Measurements from ENCODE around the gene PROCA1.

Gene PROCA1

DNA sequence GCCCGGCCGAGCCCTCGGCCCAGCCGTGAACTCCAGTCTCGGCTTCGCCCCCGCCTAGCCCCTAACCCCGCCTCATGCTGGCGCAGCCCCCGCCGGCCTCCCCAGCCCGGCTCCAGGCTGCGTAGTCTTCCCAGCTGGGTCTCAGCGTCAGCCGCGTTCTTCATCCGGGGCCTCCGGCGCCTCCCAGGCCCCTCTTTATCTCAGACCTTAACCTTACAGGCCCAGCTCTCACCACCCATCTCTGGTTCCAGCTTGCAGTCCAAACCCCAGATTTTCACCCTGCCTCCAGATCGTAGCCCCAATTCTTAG, at the start of gene PROCA1:
TSS of gene PROCA1 (minus strand) at position 166 of the 309 bp plus-strand sequence. CDS start 228 bp downstream, outside the sequence.
- no peak for DNase-seq (ENCODE audit: low read depth)
- TF ChIP-seq CTCF (IDR thresholded peaks at IDR 0.05; ENCODE audit: control insufficient read depth, insufficient read depth, low read depth, low read length, missing control alignments), result no peak
- peak within 1 kb of the TSS; percentile 50 for H3K4me3 ChIP-seq (ENCODE audit: control insufficient read depth, low read depth, low read length)

DNA sequence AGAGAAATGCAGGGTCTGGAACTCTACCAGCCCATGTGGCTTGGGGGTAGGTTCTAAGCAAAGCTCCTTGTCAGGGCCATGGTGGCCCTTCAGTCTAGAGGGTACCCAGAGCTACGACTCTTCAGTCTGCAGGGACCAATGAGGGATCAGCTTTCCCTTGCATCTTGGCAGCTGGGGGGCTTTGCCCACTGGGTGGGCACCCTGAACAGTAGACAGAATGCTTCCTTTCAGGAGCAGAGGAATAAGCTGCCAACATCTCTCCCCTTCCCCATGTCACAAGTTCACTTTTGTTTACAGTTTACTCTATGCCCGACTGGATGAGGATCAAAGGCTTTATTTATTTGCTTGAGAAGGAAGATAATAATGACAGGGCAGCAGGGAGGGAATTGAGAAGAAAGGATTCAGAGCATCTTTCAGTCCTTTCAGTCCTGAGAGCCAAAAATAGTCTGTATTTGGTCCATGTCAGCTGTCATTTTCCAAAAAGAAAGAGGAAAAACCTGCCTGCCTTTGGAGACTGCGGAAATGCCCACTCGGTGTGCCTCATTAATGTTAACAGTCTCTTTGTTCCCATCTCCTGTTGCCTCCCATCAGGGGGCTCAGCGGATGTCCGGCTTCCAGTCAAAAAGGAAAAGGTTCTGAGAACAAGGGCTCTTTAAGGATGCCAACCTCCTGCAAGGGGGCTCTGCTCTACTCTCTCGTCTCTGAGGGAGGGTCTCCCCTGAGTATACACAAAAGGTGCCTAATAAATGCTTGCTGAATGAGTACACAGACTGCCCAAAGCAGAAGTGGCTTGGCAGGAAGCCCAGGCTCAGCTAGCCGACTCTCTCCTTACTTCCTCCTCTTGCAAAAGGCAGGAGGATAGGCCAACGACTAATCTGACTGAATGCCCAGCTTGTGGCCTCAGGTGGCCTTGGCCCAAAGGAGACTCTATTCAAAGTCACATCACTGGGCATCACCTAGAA, 49.2 kb upstream of the PROCA1 start:
- peak; percentile 10 for DNase-seq (ENCODE audit: low read depth)
- TF ChIP-seq CTCF (IDR thresholded peaks at IDR 0.05; ENCODE audit: control insufficient read depth, insufficient read depth, low read depth, low read length, missing control alignments), result no peak
- H3K4me3 ChIP-seq (ENCODE audit: control insufficient read depth, low read depth, low read length), result no peak overlapping the region

- no peak for DNase-seq (ENCODE audit: low read depth)
- no peak overlapping the region for H3K4me3 ChIP-seq (ENCODE audit: control insufficient read depth, low read depth, low read length)
- no peak for TF ChIP-seq CTCF (IDR thresholded peaks at IDR 0.05; ENCODE audit: control insufficient read depth, insufficient read depth, low read depth, low read length, missing control alignments)
Observed at GRCh38 chr17:28759256-28759865, 47.7 kb upstream of the PROCA1 start.

GRCh38 chr17:28758411-28759121, 46.9 kb upstream of the PROCA1 start:
- H3K4me3 ChIP-seq (ENCODE audit: control insufficient read depth, low read depth, low read length), result no peak overlapping the region
- no peak for TF ChIP-seq CTCF (IDR thresholded peaks at IDR 0.05; ENCODE audit: control insufficient read depth, insufficient read depth, low read depth, low read length, missing control alignments)
- DNase-seq (ENCODE audit: low read depth), result no peak

DNA sequence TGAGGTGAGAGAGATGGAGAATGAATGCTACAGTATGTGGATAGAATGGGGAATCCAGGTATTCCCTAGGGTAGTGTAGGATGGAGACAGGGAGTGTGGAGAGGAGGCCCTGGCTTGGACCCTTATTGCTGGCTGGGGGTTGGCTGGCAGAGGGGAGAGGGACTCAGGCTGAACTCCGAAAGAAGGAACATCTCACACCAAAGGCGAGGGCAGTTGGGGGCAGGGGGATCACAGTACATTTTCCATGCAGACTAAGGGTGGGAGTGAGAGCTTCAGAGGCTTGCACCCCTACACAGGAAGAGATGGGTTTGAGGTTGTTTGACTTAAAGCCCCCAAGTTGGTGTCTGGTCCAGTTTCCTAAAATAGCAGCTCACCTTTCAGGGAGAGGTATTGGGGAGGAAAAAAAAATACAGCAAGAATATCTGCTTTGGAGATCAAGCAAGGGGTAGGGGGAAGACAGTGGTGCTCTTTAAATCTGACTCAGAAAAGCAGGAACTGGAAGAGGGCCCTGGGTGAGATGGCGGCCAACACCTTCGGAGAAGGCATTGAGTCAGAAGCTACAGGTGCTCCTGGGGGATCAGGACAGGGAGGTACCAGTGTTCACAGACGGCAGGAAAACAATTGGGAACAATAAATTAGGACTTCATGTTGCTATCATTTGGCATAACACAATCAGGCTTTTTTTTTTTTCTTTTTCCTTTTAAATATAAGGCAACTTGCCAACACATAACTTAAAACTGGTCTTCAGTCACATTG, 44.5 kb upstream of the PROCA1 start:
- H3K4me3 ChIP-seq (ENCODE audit: control insufficient read depth, low read depth, low read length), result no peak overlapping the region
- DNase-seq (ENCODE audit: low read depth), result no peak
- TF ChIP-seq CTCF (IDR thresholded peaks at IDR 0.05; ENCODE audit: control insufficient read depth, insufficient read depth, low read depth, low read length, missing control alignments), result no peak

DNA sequence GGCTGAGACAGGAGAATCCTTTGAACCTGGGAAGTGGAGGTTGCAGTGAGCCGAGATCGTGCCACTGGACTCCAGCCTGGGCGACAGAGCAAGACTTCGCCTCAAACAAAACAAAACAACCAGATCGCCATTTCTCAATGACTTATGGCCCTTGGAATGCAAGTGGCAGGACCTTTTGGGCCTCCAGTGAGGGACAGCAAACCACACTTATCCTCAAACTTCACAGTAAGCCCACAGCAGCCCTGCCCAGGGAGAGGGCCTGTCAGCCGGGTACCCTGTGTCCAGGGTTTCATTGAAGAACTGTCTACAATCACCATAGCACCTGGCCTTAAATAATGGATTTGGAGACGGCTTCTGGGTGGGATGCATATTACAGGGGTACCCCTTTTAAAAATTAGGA, 43.8 kb upstream of the PROCA1 start:
- no peak overlapping the region for H3K4me3 ChIP-seq (ENCODE audit: control insufficient read depth, low read depth, low read length)
- DNase-seq (ENCODE audit: low read depth), result no peak
- TF ChIP-seq CTCF (IDR thresholded peaks at IDR 0.05; ENCODE audit: control insufficient read depth, insufficient read depth, low read depth, low read length, missing control alignments), result no peak

Data from AG09309 (cell line).